ENCODE data around the gene RTN4R.
A peak's percentile ranks its signal among the peaks of the same experiment; 100 is the strongest.
"Not testable (repeated sequence)": the region's sequence is repeated elsewhere in the genome, so short reads cannot be mapped to it uniquely, and the experiment has no call there.

Gene RTN4R

GRCh38 chr22:20268279-20269012 is at the start of gene RTN4R:
Gene RTN4R, minus strand, starts transcription at chr22:20268318. Its CDS starts 226 bp downstream, at chr22:20268092.
- TF ChIP-seq CTCF (IDR thresholded peaks at IDR 0.05; ENCODE audit: low read length, missing control alignments) = peak; percentile 18
- no peak within 1 kb of the TSS for H3K4me3 ChIP-seq (replicated peaks; ENCODE audit: low read depth, low read length)
- DNase-seq (ENCODE audit: low read depth) = peak; percentile 35

GRCh38 chr22:20317402-20318042 is 49.4 kb upstream of the RTN4R start:
- not testable (repeated sequence) for H3K4me3 ChIP-seq (replicated peaks; ENCODE audit: low read depth, low read length)
- TF ChIP-seq CTCF (IDR thresholded peaks at IDR 0.05; ENCODE audit: low read length, missing control alignments) = peak; percentile 49
- peak; percentile 24 for DNase-seq (ENCODE audit: low read depth)

- no peak for TF ChIP-seq CTCF (IDR thresholded peaks at IDR 0.05; ENCODE audit: low read length, missing control alignments)
- no peak for DNase-seq (ENCODE audit: low read depth)
- H3K4me3 ChIP-seq (replicated peaks; ENCODE audit: low read depth, low read length) = no peak overlapping the region
These were observed 48.8 kb upstream of the RTN4R start for GRCh38 chr22:20316844-20317401.

- no peak overlapping the region for H3K4me3 ChIP-seq (replicated peaks; ENCODE audit: low read depth, low read length)
- no peak for DNase-seq (ENCODE audit: low read depth)
- no peak for TF ChIP-seq CTCF (IDR thresholded peaks at IDR 0.05; ENCODE audit: low read length, missing control alignments)
These were observed 48.2 kb upstream of the RTN4R start for GRCh38 chr22:20316217-20316843.

- no peak overlapping the region for H3K4me3 ChIP-seq (replicated peaks; ENCODE audit: low read depth, low read length)
- no peak for DNase-seq (ENCODE audit: low read depth)
- no peak for TF ChIP-seq CTCF (IDR thresholded peaks at IDR 0.05; ENCODE audit: low read length, missing control alignments)
These were observed 47.5 kb upstream of the RTN4R start for GRCh38 chr22:20315337-20316216.

GRCh38 chr22:20314741-20315336 is 46.7 kb upstream of the RTN4R start:
- not testable (repeated sequence) for DNase-seq (ENCODE audit: low read depth); H3K4me3 ChIP-seq (replicated peaks; ENCODE audit: low read depth, low read length)

- DNase-seq (ENCODE audit: low read depth); H3K4me3 ChIP-seq (replicated peaks; ENCODE audit: low read depth, low read length): not testable (repeated sequence)
These were observed 46.1 kb upstream of the RTN4R start for GRCh38 chr22:20314206-20314605.

- not testable (repeated sequence) for H3K4me3 ChIP-seq (replicated peaks; ENCODE audit: low read depth, low read length); DNase-seq (ENCODE audit: low read depth)
These were observed 45.4 kb upstream of the RTN4R start for GRCh38 chr22:20313306-20314077.

Measured in fibroblast of pulmonary artery (primary cell).